Endometrium (tissue), 2 donors: ENCODE results near the gene CACNA1H.
"Not testable (repeated sequence)": the region's sequence is repeated elsewhere in the genome, so short reads cannot be mapped to it uniquely, and the experiment has no call there.

Experiments
- FAIRE-seq: peaks from 2 replicates; lab custom pipeline; 2012; peaks lifted over from hg19 to GRCh38; lab: Jason Lieb, UNC
- donor health status: control.
- donor health status: control.

Gene CACNA1H

DNA sequence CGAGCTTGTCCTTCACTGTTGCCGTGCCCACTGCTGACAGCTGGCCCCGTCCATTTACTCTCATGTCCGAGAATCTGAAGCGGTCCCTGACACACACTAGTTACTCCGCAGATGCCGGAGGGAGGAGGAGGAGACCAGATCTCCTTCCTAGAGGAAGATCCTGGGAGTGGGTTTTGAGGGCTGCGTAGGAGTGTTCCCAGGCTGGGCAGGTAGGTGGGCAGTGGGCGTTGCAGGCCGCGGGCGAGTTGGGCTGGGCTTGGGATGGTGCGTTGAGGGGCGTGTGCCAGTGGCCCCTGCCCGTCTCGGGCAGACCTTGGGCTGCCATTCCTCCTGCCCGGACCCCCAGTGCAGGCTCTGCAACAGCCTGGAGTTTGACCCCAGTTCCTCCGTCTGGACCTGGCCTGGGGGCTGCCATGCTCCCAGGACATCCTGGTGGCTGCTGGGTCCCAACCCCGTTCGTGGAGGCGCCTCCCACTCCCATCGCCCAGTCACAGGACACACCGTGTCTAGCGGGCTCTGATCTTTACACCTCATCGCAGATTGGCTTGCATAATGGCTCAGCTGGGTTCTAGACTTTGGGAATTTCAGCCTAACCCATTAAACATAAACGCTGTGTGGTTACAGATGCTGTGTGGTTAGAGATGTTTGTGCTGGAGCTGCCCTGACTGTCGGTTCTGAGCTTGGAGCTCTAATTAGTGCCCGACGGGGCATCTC lies 22.8 kb downstream of the CACNA1H start:
- FAIRE-seq = no peak

DNA sequence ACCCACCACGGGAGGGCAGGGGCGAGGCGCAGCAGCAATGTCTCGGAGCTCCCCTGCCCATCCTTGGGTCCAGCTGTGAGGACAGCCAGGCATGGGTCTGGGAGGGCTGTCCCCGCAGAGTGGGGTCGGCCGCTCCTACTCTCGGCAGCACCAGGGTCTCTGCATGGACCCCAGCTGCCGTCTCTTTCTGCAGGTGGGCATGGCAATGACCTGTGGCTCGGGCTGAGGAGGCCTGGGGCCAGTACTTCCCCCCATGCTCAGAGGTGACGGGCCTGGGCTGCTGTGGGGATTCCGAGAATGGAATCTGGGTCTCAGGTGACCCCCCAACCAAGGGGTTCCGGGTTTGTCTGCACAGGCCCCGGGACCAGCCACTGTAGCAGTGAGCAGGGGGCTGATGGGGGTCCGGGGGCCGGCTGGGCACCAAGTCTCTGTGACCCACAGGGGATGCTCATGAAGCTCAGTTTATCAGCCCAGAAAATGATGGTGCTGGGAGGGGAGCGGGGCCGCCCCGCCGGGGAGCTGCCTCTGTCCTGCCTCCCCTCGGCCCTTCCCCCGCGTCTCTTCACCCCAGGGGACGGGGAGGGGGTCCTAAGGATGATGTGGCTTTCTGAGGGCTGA lies 23.5 kb downstream of the CACNA1H start:
- no peak for FAIRE-seq

DNA sequence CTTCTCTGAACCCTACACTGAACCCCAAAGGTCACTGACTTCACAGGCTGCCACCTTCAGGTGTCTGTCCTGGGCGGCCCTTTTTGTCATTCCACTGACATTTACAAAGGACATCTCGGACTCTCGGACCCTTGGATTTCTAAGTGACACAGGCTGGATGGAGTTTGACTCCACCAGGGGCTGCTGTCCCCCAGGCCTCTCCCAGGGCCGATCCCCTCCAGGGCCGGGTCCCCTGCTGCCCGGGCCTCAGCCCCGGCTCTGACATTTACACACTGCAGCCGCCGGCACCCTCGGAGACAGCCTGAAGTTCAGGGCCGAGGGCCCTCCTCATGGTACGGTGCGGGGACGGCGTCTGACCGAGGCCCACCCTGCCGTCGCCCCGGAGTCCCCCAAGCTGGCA lies 24.1 kb downstream of the CACNA1H start:
- no peak for FAIRE-seq

DNA sequence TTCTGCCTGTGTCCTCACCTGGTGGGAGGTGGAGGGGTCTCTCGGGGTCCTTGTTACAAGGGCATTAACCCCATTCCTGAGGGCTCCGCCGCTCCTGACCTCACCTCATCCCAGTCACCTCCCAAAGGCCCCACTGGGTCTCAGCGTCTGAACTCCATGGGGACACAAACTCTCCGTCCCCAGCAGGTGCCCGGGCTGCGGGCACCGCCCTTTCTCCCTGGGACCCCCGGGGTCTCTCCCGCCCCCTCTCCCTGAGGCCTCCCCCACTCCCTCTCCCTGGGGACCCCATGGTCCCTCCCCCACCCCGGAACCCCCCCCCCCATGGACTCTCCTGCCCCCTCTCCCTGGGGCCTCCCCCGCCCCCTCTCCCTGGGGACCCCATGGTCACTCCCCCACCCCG lies 24.8 kb downstream of the CACNA1H start:
- no peak for FAIRE-seq

DNA sequence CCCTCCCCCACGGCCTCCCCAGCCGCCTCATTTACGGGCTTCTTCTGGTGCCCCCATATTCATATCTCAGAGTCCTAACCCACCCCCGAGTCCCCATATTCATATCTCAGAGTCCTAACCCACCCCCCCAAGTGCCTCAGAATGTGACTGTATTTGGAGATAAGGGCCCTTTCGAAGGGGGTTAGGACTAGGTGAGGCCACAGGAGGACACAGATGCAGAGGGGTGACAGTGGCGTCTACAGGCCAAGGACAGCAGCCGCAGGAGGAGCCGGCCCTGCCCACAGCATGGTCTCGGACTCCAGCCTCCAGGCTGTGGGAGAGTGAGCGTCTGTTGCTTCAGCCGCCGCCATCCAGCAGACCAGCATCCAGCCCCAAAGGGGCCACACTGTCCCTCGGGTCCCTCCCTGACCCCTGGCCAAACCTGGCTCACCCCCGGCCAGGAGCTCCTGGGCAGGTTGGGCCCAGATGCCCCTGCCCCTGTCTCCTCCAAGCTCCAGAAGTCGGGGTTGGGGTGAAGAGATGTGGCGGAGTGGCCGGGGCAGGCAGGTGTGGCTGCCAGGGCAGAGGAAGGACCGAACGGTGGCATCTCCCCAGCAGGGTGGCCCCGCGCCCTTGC lies 25.5 kb downstream of the CACNA1H start:
- FAIRE-seq = no peak

DNA sequence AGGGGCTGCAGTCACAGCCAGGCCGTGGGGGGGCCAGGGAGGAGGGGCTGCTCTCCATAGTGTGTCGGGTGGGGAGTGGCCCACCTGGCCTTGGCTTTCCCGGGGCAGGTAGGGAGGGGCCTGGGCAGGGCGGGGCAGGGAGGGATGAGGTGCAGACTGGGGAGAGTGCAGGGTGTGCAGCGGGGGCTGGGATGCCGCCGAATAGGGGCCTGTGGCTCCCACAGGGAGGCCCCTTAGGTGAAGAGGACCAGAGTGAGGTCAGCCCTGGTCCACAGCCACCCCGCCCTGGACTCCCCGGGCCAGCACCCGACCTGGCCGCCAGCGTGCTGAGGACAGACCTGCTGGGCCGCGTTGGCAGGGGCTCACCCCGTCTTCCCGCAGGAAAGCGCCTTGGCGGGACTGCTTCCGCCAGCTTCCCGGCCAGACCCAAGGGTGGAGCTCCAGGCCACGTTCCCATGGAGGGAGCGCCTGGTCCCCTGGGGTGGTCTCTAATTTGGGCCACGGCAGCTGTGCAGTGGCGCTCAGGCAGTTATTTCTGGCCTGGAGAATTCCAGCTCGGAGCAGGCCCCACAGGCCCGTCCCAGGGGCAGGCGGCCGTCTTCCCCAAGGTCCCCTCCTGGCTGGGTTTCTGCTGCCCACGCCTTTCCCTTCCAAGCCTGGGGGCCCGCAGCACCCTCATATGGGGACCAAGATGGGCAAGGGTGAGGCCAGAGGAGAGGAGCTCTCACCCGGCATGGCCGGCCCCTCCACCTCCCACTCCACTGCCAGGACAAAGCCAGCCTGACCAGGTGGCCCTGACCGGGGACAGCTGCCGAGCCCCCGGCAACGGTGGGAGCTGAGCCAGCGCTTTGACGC lies 27.9 kb downstream of the CACNA1H start:
- FAIRE-seq = no peak

DNA sequence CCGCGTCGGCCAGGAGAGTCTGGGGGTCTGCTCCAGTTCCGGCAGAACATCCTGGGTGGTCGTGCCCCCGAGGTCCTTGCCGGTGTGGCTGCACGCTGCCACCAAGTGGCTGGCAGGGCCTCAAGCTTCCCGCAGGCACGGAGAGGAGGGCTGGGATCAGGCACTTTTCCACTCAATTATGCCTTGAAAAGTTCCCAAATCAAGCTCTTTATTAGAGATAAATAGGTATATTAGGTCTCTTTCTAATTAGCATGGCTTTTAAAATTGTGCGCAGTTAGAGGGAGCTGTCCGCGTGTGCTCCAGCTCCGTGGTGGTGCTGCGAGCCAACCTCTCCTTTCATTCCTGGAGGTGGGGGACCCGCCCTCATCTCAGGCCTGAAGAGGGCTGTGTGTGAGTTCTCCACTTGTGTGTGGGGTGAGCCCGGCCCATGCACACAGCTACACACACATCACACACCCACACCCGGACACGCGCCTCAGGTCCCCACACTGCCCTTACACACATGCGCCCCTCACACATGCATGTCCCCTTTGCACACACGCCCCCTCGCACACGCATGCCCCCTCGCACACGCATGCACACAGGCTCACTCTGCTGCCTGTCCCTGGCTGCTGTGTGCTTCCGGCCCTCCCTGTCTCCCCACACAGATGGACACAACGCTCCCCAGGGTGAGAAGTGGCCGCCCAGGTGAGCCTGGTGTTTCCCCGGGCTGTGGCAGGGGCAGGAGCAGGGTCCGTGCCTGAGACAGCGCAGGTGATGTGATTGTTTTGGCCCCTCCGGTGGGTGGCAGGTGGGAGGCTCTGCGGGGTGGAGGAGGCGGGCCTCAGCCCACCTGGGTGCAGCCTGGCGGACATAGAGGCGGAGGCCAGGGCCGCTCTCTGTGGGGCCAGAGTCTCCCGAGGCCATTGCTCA lies 28.8 kb downstream of the CACNA1H start:
- FAIRE-seq = no peak

DNA sequence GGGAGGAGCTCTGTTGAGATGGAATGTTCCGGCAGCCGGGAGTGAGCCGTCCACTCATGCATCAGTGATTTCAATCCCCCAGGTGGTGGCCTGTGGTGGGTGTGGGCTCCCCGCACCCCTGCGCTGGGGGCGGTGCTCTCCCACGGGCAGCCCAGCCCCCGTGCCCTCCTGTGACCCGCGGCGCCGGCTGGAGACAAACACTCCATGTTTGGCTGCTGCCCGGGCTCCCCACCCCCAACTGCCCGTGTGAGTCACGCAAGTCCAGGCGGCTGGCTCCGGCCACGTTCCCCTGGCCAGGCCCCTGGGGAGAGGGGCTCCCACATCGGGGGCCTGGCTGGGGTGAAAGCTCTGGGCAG lies 29.4 kb downstream of the CACNA1H start:
- no peak for FAIRE-seq

DNA sequence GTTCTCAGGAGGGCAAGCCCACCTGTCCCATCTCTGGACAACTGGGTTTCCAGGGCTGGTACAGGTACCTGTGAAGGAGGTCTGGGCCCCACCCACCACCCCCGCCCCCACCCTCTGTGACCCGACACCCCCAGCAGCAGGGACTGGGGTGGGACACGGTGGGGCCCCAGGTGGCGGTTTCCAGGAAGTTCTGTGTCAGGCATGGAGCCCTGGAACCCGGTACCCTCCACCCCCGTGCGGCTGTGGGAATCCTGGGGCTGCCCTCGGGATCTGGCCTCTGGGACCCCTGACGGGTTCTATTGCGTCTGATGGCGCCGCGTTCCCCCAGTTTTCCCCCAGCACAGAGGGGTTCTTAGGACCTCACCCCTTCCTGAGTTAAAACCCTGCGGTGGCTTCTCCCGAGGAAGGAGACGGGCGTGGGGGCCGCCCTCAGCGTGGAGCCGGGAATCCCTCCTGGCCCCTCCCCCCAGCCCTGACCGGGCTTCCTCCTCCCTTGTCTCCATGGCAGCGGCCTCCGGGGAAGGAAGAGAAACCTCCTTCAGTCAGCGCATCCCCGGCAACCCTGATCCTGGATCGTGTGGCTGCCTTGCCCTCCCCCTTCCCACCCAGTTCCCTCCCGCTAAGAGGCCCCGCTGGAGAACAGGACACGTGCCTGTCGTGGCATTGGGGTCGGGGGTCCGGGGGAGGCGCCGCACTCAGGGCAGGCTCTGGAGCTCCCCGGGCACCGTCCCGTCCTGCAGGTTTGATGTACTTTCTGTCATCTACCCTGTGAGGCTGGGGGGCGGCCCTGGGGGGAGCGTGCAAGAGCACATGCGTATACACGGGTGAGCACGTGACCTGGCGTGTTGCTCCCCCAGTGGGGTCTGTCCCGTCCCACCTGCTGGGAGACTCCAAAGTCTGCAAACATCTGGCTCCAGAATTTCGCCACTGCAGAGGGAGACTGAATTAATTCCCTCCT lies 30.3 kb downstream of the CACNA1H start:
- FAIRE-seq = no peak

DNA sequence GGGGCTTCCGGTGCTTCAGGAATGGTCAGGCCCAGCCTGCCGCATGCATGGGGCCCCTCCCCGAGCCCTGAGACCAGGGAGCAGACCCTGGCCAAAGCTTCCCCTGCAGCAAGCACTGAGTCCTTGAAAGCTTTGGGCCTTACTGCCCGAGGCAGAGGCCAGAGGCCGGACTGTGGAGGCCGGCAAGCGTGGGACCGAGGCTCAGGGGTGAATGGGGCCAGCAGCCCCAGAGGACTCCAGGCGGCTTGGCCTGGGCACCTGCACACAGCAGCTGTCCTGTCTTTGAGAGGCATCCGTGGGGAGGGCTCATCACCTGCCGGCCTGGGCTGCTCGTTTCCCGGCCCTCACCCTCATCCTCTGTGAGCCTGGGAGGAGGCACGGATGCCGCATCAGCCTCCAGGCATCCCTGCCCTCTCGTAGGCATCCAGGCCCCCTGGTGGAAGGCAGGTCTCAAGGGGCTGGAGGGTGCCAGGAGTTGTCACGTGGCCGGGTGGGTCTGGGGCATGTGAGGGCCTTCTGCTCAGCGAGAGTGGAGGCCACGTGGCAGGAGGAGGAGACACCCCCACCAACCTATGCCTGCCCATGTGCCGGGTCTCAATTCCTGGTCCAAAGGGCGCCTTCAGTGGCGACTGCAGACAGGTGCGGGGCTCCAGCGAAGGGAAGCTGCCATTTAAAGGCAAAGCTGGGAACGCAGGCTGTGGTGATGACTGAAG lies 31.4 kb downstream of the CACNA1H start:
- FAIRE-seq = no peak

DNA sequence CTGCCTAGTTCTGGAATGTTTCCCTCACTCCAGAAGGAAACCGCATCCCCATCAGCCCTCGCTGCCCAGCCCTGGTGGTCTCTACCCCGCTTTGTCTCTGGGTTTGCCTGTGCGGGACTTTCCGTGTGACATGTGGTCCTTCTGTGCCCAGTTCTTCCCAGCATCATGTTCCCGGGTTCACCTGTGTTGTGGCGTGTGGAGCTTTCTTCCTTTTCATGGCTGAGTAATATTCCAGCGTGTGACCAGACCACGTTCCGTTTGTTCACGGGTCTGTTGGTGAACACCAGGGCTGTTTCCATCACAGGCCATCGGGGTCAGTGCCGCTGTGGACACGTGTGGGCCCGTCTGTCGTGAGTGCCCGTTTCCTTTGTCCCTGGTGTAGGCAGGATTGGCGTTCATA lies 32.1 kb downstream of the CACNA1H start:
- FAIRE-seq = no peak

DNA sequence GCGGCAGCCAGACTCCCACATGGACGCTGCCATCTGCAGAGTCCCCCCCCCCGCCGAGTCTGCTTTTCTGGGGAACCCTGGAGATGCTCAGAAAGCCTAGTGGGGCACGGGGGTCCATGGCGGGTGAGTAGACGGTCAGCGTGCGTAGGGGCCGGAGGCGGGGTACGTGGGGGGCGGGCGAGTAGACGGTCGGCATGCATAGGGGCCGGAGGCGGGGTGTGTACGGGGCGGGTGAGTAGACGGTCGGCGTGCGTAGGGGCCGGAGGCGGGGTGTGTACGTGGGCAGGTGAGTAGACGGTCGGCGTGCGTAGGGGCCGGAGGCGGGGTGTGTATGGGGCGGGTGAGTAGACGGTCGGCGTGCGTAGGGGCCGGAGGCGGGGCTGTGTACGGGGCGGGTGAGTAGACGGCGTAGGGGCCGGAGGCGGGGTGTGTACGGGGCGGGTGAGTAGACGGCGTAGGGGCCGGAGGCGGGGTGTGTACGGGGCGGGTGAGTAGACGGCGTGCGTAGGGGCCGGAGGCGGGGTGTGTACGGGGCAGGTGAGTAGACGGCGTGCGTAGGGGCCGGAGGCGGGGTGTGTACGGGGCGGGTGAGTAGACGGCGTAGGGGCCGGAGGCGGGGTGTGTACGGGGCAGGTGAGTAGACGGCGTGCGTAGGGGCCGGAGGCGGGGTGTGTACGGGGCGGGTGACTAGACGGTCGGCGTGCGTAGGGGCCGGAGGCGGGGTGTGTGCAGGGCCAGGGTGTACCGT lies 32.7 kb downstream of the CACNA1H start:
- FAIRE-seq = not testable (repeated sequence)

DNA sequence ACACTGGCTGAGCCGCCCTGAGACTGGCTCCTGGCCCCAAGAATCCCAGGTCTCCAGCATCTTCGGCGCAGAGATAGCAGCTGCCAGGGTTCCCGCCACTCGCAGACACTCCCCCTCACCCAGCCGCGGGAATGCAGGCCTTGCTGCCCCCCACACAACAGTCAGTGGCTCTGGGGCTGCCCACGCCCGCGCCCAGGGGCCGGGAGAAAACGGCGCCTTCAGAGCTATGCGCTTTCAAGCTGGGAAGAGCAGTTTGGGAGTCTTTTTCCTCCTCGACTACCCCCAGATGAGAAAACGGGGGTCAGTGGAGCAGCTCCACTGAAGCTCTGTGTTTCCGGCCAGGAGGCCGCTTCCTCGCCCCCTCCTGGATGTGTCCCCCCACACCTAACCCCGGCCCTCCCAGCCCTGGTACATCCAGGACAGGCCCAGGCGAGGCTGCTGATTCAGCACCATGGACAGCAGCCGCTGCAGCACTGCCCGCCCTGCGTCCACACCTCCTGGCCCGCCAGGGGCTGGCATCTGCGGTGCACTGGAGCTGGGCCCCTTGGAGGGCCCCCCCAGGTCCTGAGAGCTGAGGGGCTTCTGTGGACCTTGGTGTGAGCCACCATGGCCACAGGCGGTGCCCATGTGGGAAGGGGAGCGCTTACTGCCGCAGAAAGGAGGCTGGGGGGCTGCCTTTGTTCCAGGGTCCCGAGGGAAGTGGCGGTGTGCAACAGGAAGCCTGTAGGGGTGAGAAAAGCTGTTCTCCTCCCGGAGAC lies 35.7 kb downstream of the CACNA1H start:
- no peak for FAIRE-seq

DNA sequence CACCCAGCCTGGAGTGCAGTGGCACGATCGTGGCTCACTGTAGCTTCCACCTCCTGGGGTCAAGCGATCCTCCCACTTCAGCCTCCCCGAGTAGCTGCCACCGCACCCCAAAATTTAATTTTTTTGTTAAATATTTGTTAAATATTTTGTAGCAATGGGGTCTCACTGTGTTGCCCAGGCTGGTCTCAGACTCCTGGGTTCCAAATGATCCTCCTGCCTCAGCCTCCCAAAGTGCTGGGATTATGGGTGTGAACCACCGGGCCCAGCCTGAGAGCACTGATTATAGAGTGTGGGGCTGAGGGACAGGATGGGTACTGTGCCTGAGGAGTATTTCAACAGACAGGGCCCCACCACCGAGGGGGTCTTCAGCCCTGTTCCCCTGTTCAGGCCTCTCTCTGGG lies 36.5 kb downstream of the CACNA1H start:
- FAIRE-seq = no peak

DNA sequence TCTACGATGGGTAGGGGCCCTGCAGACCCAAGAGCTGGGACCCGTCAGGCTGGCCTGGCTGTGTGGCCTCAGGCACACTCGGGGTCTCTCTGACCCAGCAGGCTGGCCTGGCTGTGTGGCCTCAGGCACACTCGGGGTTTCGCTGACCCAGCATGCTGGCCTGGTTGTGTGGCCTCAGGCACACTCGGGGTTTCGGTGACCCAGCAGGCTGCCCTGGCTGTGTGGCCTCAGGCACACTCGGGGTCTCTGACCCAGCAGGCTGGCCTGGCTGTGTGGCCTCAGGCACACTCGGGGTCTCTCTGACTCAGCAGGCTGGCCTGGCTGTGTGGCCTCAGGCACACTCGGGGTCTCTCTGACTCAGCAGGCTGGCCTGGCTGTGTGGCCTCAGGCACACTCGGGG lies 37.9 kb downstream of the CACNA1H start:
- FAIRE-seq = not testable (repeated sequence)

DNA sequence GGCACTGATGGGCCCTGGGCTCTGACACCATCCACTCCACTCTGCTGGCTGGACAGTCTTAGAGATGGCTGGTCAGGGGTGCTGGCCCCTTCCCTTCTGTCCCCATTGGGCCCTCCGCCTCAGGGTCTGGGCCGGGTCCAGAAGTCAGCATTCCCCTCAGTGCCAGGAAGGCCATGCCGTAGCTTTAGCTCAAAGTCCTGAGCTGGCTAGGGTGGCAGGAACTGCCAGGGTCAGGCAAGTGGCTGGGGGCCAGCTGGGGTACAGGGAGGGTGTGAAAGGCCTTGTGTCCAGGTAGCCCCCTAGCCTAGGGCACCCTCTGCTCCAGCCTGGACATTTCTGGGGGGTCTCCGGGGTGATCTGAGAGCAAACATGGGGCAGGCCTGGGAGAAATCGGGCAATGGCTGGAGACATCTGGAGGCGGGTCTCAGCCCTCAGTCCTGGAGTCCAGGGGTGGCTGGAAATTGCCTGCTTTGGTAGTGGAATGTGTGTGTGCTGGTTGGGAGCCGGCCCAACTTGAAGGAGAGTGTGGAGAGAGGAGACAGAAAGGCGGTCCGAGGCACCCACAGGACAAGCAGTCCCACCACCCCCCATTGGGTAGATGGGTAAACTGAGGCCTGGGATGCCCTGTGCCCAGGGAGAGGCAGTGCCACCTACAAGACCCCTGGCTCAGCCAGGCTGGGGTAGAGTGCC lies 39.6 kb downstream of the CACNA1H start:
- FAIRE-seq = no peak

DNA sequence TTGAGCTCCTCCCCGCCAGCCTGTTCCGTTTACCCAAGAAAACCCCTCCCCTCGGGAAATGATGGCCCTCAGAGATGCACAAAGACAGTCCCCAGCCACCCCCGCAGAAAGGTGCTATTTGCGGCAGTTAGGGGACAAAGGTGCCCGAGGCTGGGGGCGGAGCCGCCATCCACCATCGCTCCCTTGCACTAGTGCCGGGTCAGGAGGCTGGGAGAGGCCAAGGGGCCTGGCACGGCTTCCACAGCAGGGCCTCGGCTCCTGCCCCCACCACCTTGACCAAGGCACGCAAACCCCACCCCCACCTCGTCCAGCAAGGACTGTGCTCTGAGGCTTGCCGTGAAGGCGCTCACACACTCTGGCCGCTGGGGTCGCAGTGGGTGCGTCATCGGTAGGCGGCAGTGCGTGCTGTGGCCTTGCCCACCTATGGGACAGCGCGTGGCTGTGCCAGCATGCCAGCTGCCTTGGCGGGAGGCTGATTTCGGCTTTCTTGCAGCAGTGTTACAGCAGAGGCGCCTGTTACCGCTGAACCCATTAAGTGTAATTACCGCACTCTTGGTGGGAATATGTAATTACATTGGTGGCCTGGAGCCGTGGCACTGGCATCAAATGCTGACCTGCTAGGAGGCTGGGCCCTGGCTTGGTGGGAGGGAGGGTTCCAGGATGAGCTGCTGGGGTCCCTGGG lies 40.4 kb downstream of the CACNA1H start:
- no peak for FAIRE-seq
